ENCODE measurements around the gene PITPNC1.

The PITPNC1 gene

GRCh38 chr17:67461876-67462275, 84.8 kb downstream of the PITPNC1 start:
- H3K27ac ChIP-seq = no peak overlapping the region
- H3K79me2 ChIP-seq = no peaks in the 10 kb centered on the region
- no peaks in the 10 kb centered on the region for H3K9me3 ChIP-seq (ENCODE audit: control insufficient read depth, low read length)
- H3K4me3 ChIP-seq (ENCODE audit: low read depth, low read length) = no peak overlapping the region
- no peaks in the 10 kb centered on the region for H3K4me1 ChIP-seq
- no peaks in the 10 kb centered on the region for H3K27me3 ChIP-seq (ENCODE audit: control insufficient read depth, insufficient read depth, low read length)
- H2AFZ ChIP-seq = no peak overlapping the region
- H3K4me2 ChIP-seq (ENCODE audit: low read length) = no peak overlapping the region
- TF ChIP-seq CTCF (IDR thresholded peaks at IDR 0.05) = no peak
- H3K9ac ChIP-seq = no peak overlapping the region
- H3K36me3 ChIP-seq (ENCODE audit: control insufficient read depth, insufficient read depth, low read length) = no peaks in the 10 kb centered on the region

- Histone ChIP-seq H3K79me2 (no peaks in the 10 kb centered on the region), H3K9ac (no peak overlapping the region), H3K4me1 (no peaks in the 10 kb centered on the region), H3K36me3 (ENCODE audit: control insufficient read depth, insufficient read depth, low read length) (no peaks in the 10 kb centered on the region), H3K9me3 (ENCODE audit: control insufficient read depth, low read length) (no peaks in the 10 kb centered on the region), H3K27me3 (ENCODE audit: control insufficient read depth, insufficient read depth, low read length) (no peaks in the 10 kb centered on the region), H3K4me2 (ENCODE audit: low read length) (no peak overlapping the region), H2AFZ (no peak overlapping the region), H3K4me3 (ENCODE audit: low read depth, low read length) (no peak overlapping the region), H3K27ac (no peak overlapping the region)
- no peak for TF ChIP-seq CTCF (IDR thresholded peaks at IDR 0.05)
Observed at GRCh38 chr17:67466251-67466796, 89.2 kb downstream of the PITPNC1 start.

- H3K9me3 ChIP-seq (ENCODE audit: control insufficient read depth, low read length) = no peaks in the 10 kb centered on the region
- H2AFZ ChIP-seq = no peak overlapping the region
- H3K79me2 ChIP-seq = no peaks in the 10 kb centered on the region
- TF ChIP-seq CTCF (IDR thresholded peaks at IDR 0.05) = no peak
- H3K36me3 ChIP-seq (ENCODE audit: control insufficient read depth, insufficient read depth, low read length) = no peaks in the 10 kb centered on the region
- no peaks in the 10 kb centered on the region for H3K27me3 ChIP-seq (ENCODE audit: control insufficient read depth, insufficient read depth, low read length)
- no peak overlapping the region for H3K4me3 ChIP-seq (ENCODE audit: low read depth, low read length)
- H3K9ac ChIP-seq = no peak overlapping the region
- H3K4me1 ChIP-seq = no peaks in the 10 kb centered on the region
- H3K27ac ChIP-seq = no peak overlapping the region
- H3K4me2 ChIP-seq (ENCODE audit: low read length) = no peak overlapping the region
Observed at GRCh38 chr17:67467500-67468455, 90.7 kb downstream of the PITPNC1 start.

- no peak overlapping the region for H3K4me3 ChIP-seq (ENCODE audit: low read depth, low read length)
Observed at GRCh38 chr17:67469208-67469980, 92.3 kb downstream of the PITPNC1 start.

More at GRCh38 chr17:67469208-67469980, 92.3 kb downstream of the PITPNC1 start:
- no peaks in the 10 kb centered on the region for H3K36me3 ChIP-seq (ENCODE audit: control insufficient read depth, insufficient read depth, low read length)
- no peak overlapping the region for H3K4me2 ChIP-seq (ENCODE audit: low read length)
- peak overlapping the region; percentile 3 for H3K27ac ChIP-seq
- H3K4me1 ChIP-seq = no peaks in the 10 kb centered on the region
- H3K9ac ChIP-seq = no peak overlapping the region
- H3K79me2 ChIP-seq = no peaks in the 10 kb centered on the region
- peak overlapping the region; percentile 67 for H2AFZ ChIP-seq
- TF ChIP-seq CTCF (IDR thresholded peaks at IDR 0.05) = no peak
- H3K27me3 ChIP-seq (ENCODE audit: control insufficient read depth, insufficient read depth, low read length) = no peaks in the 10 kb centered on the region
- no peaks in the 10 kb centered on the region for H3K9me3 ChIP-seq (ENCODE audit: control insufficient read depth, low read length)
